Mesendoderm (in vitro differentiated cells): Measurements from ENCODE around the gene UBAC2.

Experiments used
- DNase-seq: peaks from one replicate; pipeline ENCODE4 v3.0.0; 2013
- H2AK5ac ChIP-seq: 2 replicates; pipeline ENCODE4 v1.6.1; 2013; ENCODE audit warnings: low read length, inconsistent platforms
- H2BK120ac ChIP-seq: 2 replicates; pipeline ENCODE4 v1.6.1; 2013; ENCODE audit warnings: low read depth, mild to moderate bottlenecking, low read length, moderate library complexity, mixed read lengths
- H2BK15ac ChIP-seq: replicated peaks from 2 replicates; pipeline ENCODE4 v1.6.1; 2013; ENCODE audit warnings: low read depth, mild to moderate bottlenecking, moderate library complexity
- H2BK5ac ChIP-seq: 2 replicates; pipeline ENCODE4 v1.6.1; 2013; ENCODE audit warnings: low read length, inconsistent platforms
- H3K18ac ChIP-seq: 2 replicates; pipeline ENCODE4 v1.6.1; 2013; ENCODE audit warnings: mild to moderate bottlenecking, low read length, mixed read lengths
- H3K23ac ChIP-seq: one replicate; pipeline ENCODE4 v1.6.1; 2013; ENCODE audit warnings: low read length
- H3K27ac ChIP-seq: 2 replicates; pipeline ENCODE4 v1.5.1; 2013; ENCODE audit warnings: low read depth, mild to moderate bottlenecking, inconsistent platforms, low read length, moderate library complexity
- H3K27me3 ChIP-seq: 2 replicates; pipeline ENCODE4 v1.6.1; 2013; ENCODE audit warnings: low read length, control low read depth, mild to moderate bottlenecking, inconsistent platforms; ENCODE audit not compliant: insufficient read depth, poor library complexity
- H3K36me3 ChIP-seq: 2 replicates; pipeline ENCODE4 v1.6.1; 2013; ENCODE audit warnings: low read length, inconsistent platforms; ENCODE audit not compliant: control insufficient read depth, insufficient read depth
- H3K4ac ChIP-seq: one replicate; pipeline ENCODE4 v1.6.1; 2013; ENCODE audit warnings: low read depth, mild to moderate bottlenecking, low read length, moderate library complexity
- H3K4me1 ChIP-seq: 2 replicates; pipeline ENCODE4 v1.6.1; 2013; ENCODE audit warnings: low read depth, low read length, inconsistent platforms; ENCODE audit not compliant: control insufficient read depth
- H3K4me2 ChIP-seq: 2 replicates; pipeline ENCODE4 v1.6.1; 2013; ENCODE audit warnings: low read length
- H3K4me3 ChIP-seq: 2 replicates; pipeline ENCODE4 v1.5.1; 2013; ENCODE audit warnings: mild to moderate bottlenecking, low read length
- H3K56ac ChIP-seq: one replicate; pipeline ENCODE4 v1.6.1; 2013; ENCODE audit warnings: low read length
- H3K79me1 ChIP-seq: 2 replicates; pipeline ENCODE4 v1.6.1; 2013; ENCODE audit warnings: low read length, inconsistent platforms
- H3K79me2 ChIP-seq: 2 replicates; pipeline ENCODE4 v1.6.1; 2013; ENCODE audit warnings: mild to moderate bottlenecking, low read length; ENCODE audit not compliant: control insufficient read depth, insufficient read depth
- H3K9ac ChIP-seq: 2 replicates; pipeline ENCODE4 v1.6.1; 2013; ENCODE audit warnings: low read length, inconsistent platforms
- H4K5ac ChIP-seq: one replicate; pipeline ENCODE4 v1.6.1; 2013; ENCODE audit warnings: low read length
- H4K8ac ChIP-seq: one replicate; pipeline ENCODE4 v1.6.1; 2013; ENCODE audit warnings: low read depth, mild to moderate bottlenecking, control low read depth, low read length, moderate library complexity
- WGBS: extraction: QIAGEN DNeasy Blood & Tissue Kit; methylation state at CpG from one replicate; pipeline ENCODE4 v1.1.7; 2013; ENCODE audit warnings: low lambda C conversion rate, missing lambda C conversion rate; ENCODE audit not compliant: insufficient coverage; ENCODE audit errors: extremely low coverage; 5-methylcytosine and 5-hydroxymethylcytosine counted together

UBAC2 gene

GRCh38 chr13:99312493-99312883 is 111.8 kb downstream of the UBAC2 start:
- no peak overlapping the region for H4K8ac ChIP-seq
- H3K27me3 ChIP-seq = no peaks in the 10 kb centered on the region
- H2BK5ac ChIP-seq = no peak overlapping the region
- H2BK120ac ChIP-seq = no peak overlapping the region
- no peaks in the 10 kb centered on the region for H3K4me1 ChIP-seq
- no peak overlapping the region for H2BK15ac ChIP-seq
- no peak overlapping the region for H2AK5ac ChIP-seq
- H3K4ac ChIP-seq = no peak overlapping the region
- H3K18ac ChIP-seq = no peak overlapping the region
- no peak overlapping the region for H3K4me2 ChIP-seq
- no CpG with 5 or more reads among the region's 7 CpGs for WGBS
- no peak overlapping the region for H4K5ac ChIP-seq
- no peak overlapping the region for H3K27ac ChIP-seq
- no peaks in the 10 kb centered on the region for H3K36me3 ChIP-seq
- H3K56ac ChIP-seq = no peak overlapping the region
- peaks cover 7% of the 10 kb centered on the region for H3K79me1 ChIP-seq
- no peak for DNase-seq
- H3K79me2 ChIP-seq = no peaks in the 10 kb centered on the region
- H3K9ac ChIP-seq = no peak overlapping the region
- H3K23ac ChIP-seq = no peak overlapping the region
- no peak overlapping the region for H3K4me3 ChIP-seq

- no peak overlapping the region for H2BK120ac ChIP-seq
- H3K79me1 ChIP-seq = peaks cover 7% of the 10 kb centered on the region
- no peak overlapping the region for H3K27ac ChIP-seq
- no peak overlapping the region for H3K18ac ChIP-seq
- WGBS = no CpG with 5 or more reads among the region's 3 CpGs
- no peaks in the 10 kb centered on the region for H3K27me3 ChIP-seq
- no peak overlapping the region for H3K56ac ChIP-seq
- no peak overlapping the region for H2BK15ac ChIP-seq
- H4K5ac ChIP-seq = no peak overlapping the region
- H3K23ac ChIP-seq = no peak overlapping the region
- H2BK5ac ChIP-seq = no peak overlapping the region
- no peak overlapping the region for H3K9ac ChIP-seq
- no peak overlapping the region for H4K8ac ChIP-seq
- H3K4ac ChIP-seq = no peak overlapping the region
- H2AK5ac ChIP-seq = no peak overlapping the region
- H3K4me2 ChIP-seq = no peak overlapping the region
- no peaks in the 10 kb centered on the region for H3K36me3 ChIP-seq
- DNase-seq = peak; percentile 27
- no peaks in the 10 kb centered on the region for H3K79me2 ChIP-seq
- H3K4me1 ChIP-seq = no peaks in the 10 kb centered on the region
- H3K4me3 ChIP-seq = no peak overlapping the region
These were observed 112.8 kb downstream of the UBAC2 start for GRCh38 chr13:99313501-99313900.

GRCh38 chr13:99313941-99314340 is 113.3 kb downstream of the UBAC2 start:
- Histone ChIP-seq H3K36me3 (no peaks in the 10 kb centered on the region), H3K27me3 (no peaks in the 10 kb centered on the region), H4K8ac (no peak overlapping the region), H3K4ac (no peak overlapping the region), H2AK5ac (no peak overlapping the region), H3K4me1 (no peaks in the 10 kb centered on the region), H3K9ac (no peak overlapping the region), H3K27ac (no peak overlapping the region), H3K4me3 (no peak overlapping the region), H2BK15ac (no peak overlapping the region), H4K5ac (no peak overlapping the region), H3K56ac (no peak overlapping the region), H2BK120ac (no peak overlapping the region), H3K18ac (no peak overlapping the region), H3K79me1 (peaks cover 7% of the 10 kb centered on the region), H3K4me2 (no peak overlapping the region), H3K79me2 (no peaks in the 10 kb centered on the region), H2BK5ac (no peak overlapping the region), H3K23ac (no peak overlapping the region)
- DNase-seq = no peak
- WGBS = no CpG with 5 or more reads among the region's 1 CpG

GRCh38 chr13:99314640-99315176 is 114.1 kb downstream of the UBAC2 start:
- no peaks in the 10 kb centered on the region for H3K4me1 ChIP-seq
- no peak overlapping the region for H2BK5ac ChIP-seq
- H3K79me1 ChIP-seq = peaks cover 7% of the 10 kb centered on the region
- no peak overlapping the region for H2AK5ac ChIP-seq
- H3K36me3 ChIP-seq = no peaks in the 10 kb centered on the region
- H3K4ac ChIP-seq = no peak overlapping the region
- H2BK15ac ChIP-seq = no peak overlapping the region
- H2BK120ac ChIP-seq = no peak overlapping the region
- no peak overlapping the region for H3K4me2 ChIP-seq
- no peak overlapping the region for H3K4me3 ChIP-seq
- H3K27me3 ChIP-seq = no peaks in the 10 kb centered on the region
- H3K27ac ChIP-seq = no peak overlapping the region
- no peak overlapping the region for H3K9ac ChIP-seq
- WGBS = no CpG with 5 or more reads among the region's 10 CpGs
- no peak for DNase-seq
- H3K79me2 ChIP-seq = no peaks in the 10 kb centered on the region
- no peak overlapping the region for H3K56ac ChIP-seq
- no peak overlapping the region for H4K8ac ChIP-seq
- H3K23ac ChIP-seq = no peak overlapping the region
- H3K18ac ChIP-seq = no peak overlapping the region
- no peak overlapping the region for H4K5ac ChIP-seq

GRCh38 chr13:99315186-99315585 is 114.5 kb downstream of the UBAC2 start:
- Histone ChIP-seq H3K4me2 (no peak overlapping the region), H4K5ac (no peak overlapping the region), H3K79me2 (no peaks in the 10 kb centered on the region), H2BK15ac (no peak overlapping the region), H3K4me1 (no peaks in the 10 kb centered on the region), H4K8ac (no peak overlapping the region), H3K4ac (no peak overlapping the region), H3K4me3 (no peak overlapping the region), H3K79me1 (peaks cover 7% of the 10 kb centered on the region), H3K9ac (no peak overlapping the region), H3K27ac (no peak overlapping the region), H3K56ac (no peak overlapping the region), H3K18ac (no peak overlapping the region), H2AK5ac (no peak overlapping the region), H3K27me3 (no peaks in the 10 kb centered on the region), H3K23ac (no peak overlapping the region), H3K36me3 (no peaks in the 10 kb centered on the region), H2BK5ac (no peak overlapping the region), H2BK120ac (no peak overlapping the region)
- DNase-seq = no peak
- 100% methylated on average over 3 of the region's 6 CpGs for WGBS

GRCh38 chr13:99316224-99316623 is 115.6 kb downstream of the UBAC2 start:
- H4K8ac ChIP-seq = no peak overlapping the region

More at GRCh38 chr13:99316224-99316623, 115.6 kb downstream of the UBAC2 start:
- Histone ChIP-seq H3K79me1 (peaks cover 7% of the 10 kb centered on the region), H3K27me3 (no peaks in the 10 kb centered on the region), H3K4me3 (no peak overlapping the region), H2AK5ac (no peak overlapping the region), H3K56ac (no peak overlapping the region), H3K18ac (no peak overlapping the region), H3K9ac (no peak overlapping the region), H3K4me1 (no peaks in the 10 kb centered on the region), H4K5ac (no peak overlapping the region), H3K36me3 (no peaks in the 10 kb centered on the region), H2BK120ac (no peak overlapping the region), H3K4ac (no peak overlapping the region), H2BK5ac (no peak overlapping the region), H3K23ac (no peak overlapping the region), H3K4me2 (no peak overlapping the region), H2BK15ac (no peak overlapping the region), H3K27ac (no peak overlapping the region), H3K79me2 (no peaks in the 10 kb centered on the region)
- no peak for DNase-seq
- no CpG with 5 or more reads among the region's 2 CpGs for WGBS
